GM23338 (cell line): ENCODE data around the gene ZC3H6. TPM values are rescaled to one million over a fixed set of nuclear protein-coding genes. Genes with fewer than 3 reads are reported as not detected.

Experiments
- ATAC-seq: fragments of 200-7000 bp; cut with Tn5 transposase; 3 replicates; pipeline ENCODE4 v1.9.1; 2020
- DNase-seq: peaks from one replicate; pipeline ENCODE4 v3.0.0-alpha.2; 2015; ENCODE audit warnings: low spot score
- H2AFZ ChIP-seq: fragments of 200-600 bp; sonication (generic); 2 replicates; pipeline ENCODE4 v1.8.0; 2016; ENCODE audit warnings: antibody characterized with exemption, mild to moderate bottlenecking, moderate library complexity
- H3F3A ChIP-seq: fragments of 200-600 bp; sonication (generic); replicated peaks from 2 replicates; pipeline ENCODE4 v1.8.0; 2017; ENCODE audit warnings: antibody characterized with exemption, mixed run types, low read depth
- H3K27ac ChIP-seq: fragments of 200-600 bp; sonication (generic); 2 replicates; pipeline ENCODE4 v1.6.1; 2016; ENCODE audit warnings: low read depth
- H3K27me3 ChIP-seq: fragments of 200-600 bp; sonication (generic); 2 replicates; pipeline ENCODE4 v1.8.0; 2016; ENCODE audit warnings: mild to moderate bottlenecking, mixed run types, moderate library complexity; ENCODE audit not compliant: insufficient read depth
- H3K36me3 ChIP-seq: fragments of 200-600 bp; sonication (generic); 2 replicates; pipeline ENCODE4 v1.8.0; 2016; ENCODE audit warnings: mild to moderate bottlenecking; ENCODE audit not compliant: insufficient read depth
- H3K4me1 ChIP-seq: fragments of 200-600 bp; sonication (generic); 2 replicates; pipeline ENCODE4 v1.8.0; 2016; ENCODE audit warnings: mild to moderate bottlenecking, moderate library complexity; ENCODE audit not compliant: insufficient read depth
- H3K4me2 ChIP-seq: fragments of 200-600 bp; sonication (generic); 2 replicates; pipeline ENCODE4 v1.7.1; 2017; ENCODE audit warnings: mixed run types
- H3K4me3 ChIP-seq: fragments of 200-600 bp; sonication (generic); 2 replicates; pipeline ENCODE4 v1.6.1; 2016; ENCODE audit warnings: mixed run types
- H3K79me2 ChIP-seq: fragments of 200-600 bp; sonication (generic); replicated peaks from 2 replicates; pipeline ENCODE4 v1.8.0; 2017; ENCODE audit warnings: mild to moderate bottlenecking; ENCODE audit not compliant: insufficient read depth
- H3K9me2 ChIP-seq: fragments of 200-600 bp; sonication (generic); 2 replicates; pipeline ENCODE4 v1.8.0; 2017; ENCODE audit not compliant: insufficient read depth
- H4K20me1 ChIP-seq: fragments of 200-600 bp; sonication (generic); replicated peaks from 2 replicates; pipeline ENCODE4 v1.8.0; 2017; ENCODE audit warnings: mild to moderate bottlenecking; ENCODE audit not compliant: insufficient read depth
- H3K27ac Mint-ChIP-seq: 2 replicates; pipeline ENCODE4 v1.8.0; 2020; ENCODE audit warnings: inconsistent platforms, mild to moderate bottlenecking, moderate library complexity, mixed read lengths
- H3K27me3 Mint-ChIP-seq: 3 replicates; pipeline ENCODE4 v1.8.0; 2022; ENCODE audit warnings: low read depth, mild to moderate bottlenecking, moderate library complexity, mixed read lengths, inconsistent platforms; ENCODE audit not compliant: insufficient read depth, poor library complexity
- H3K36me3 Mint-ChIP-seq: 3 replicates; pipeline ENCODE4 v1.8.0; 2021; ENCODE audit warnings: low read depth, mild to moderate bottlenecking, inconsistent platforms, moderate library complexity, mixed read lengths
- H3K4me1 Mint-ChIP-seq: 3 replicates; pipeline ENCODE4 v1.8.0; 2020; ENCODE audit warnings: mild to moderate bottlenecking, inconsistent platforms, mixed read lengths
- H3K4me3 Mint-ChIP-seq: 3 replicates; pipeline ENCODE4 v1.8.0; 2021; ENCODE audit warnings: moderate library complexity, mild to moderate bottlenecking, inconsistent platforms, mixed read lengths
- H3K9me3 Mint-ChIP-seq: 3 replicates; pipeline ENCODE4 v1.8.0; 2020; ENCODE audit warnings: moderate library complexity, mild to moderate bottlenecking, inconsistent platforms, mixed read lengths
- CREB1 ChIP-seq: fragments of 250-450 bp; sonication (Bioruptor Pico); IDR thresholded peaks from 2 replicates; pipeline ENCODE4 v1.5.0; 2020; ENCODE audit warnings: low read depth, mild to moderate bottlenecking, moderate library complexity
- EZH2 ChIP-seq: fragments of 200-600 bp; sonication (generic); IDR thresholded peaks from one replicate; pipeline ENCODE4 v1.8.0; 2017; ENCODE audit warnings: antibody characterized with exemption, mild to moderate bottlenecking, low read depth; ENCODE audit not compliant: unreplicated experiment
- EZH2phosphoT487 ChIP-seq: fragments of 200-600 bp; sonication (generic); IDR thresholded peaks from one replicate; pipeline ENCODE4 v1.8.1; 2018; ENCODE audit warnings: antibody characterized with exemption; ENCODE audit not compliant: unreplicated experiment
- JUNB ChIP-seq: IDR thresholded peaks from one replicate; pipeline ENCODE4 v1.6.1; 2016; ENCODE audit warnings: antibody characterized with exemption; ENCODE audit not compliant: unreplicated experiment
- NANOG ChIP-seq: IDR thresholded peaks from 2 replicates; pipeline ENCODE4 v1.6.1; 2016; ENCODE audit warnings: antibody characterized with exemption, borderline replicate concordance
- POLR2AphosphoS5 ChIP-seq: IDR thresholded peaks from 2 replicates; pipeline ENCODE4 v1.6.1; 2016; ENCODE audit warnings: antibody characterized with exemption, low read depth
- STAT1 ChIP-seq: IDR thresholded peaks from one replicate; pipeline ENCODE4 v1.6.1; 2016; ENCODE audit warnings: antibody characterized with exemption; ENCODE audit not compliant: unreplicated experiment
- ZNF114 ChIP-seq: fragments of 250-450 bp; sonication (Bioruptor Pico); IDR thresholded peaks from 2 replicates; pipeline ENCODE4 v1.5.0; 2020; ENCODE audit warnings: mild to moderate bottlenecking, moderate library complexity
- ZNF331 ChIP-seq: fragments of 250-450 bp; sonication (Bioruptor Pico); IDR thresholded peaks from 2 replicates; pipeline ENCODE4 v1.5.0; 2020; ENCODE audit warnings: low read depth, mild to moderate bottlenecking, moderate library complexity
- polyA plus RNA-seq: library from polyadenylated mRNA; unstranded; fragments of >200 nt; fragmentation: Nextera tagmentation; extraction: Ambion mirVana; gene quantifications from 2 replicates; pipeline ENCODE4 v1.2.1, GENCODE V29; 2016
- total RNA-seq: library from RNA; depleted of rRNA; stranded (reverse); fragments of >200 nt; shearing (Covaris generic); gene quantifications from 2 replicates; pipeline ENCODE4 v1.2.3, GENCODE V29; 2014
- TF ChIP-seq, protein P1 (sequence below), 2 experiments: fragments of 200-600 bp in 1 of 2; sonication (generic) in 1 of 2; conservative IDR thresholded peaks; 2 replicates each; pipeline versions ENCODE4 v1.5.1 to v1.6.1; 2016 to 2017; ENCODE audit warnings: antibody characterized with exemption in 2 of 2, low read depth in 2 of 2, mild to moderate bottlenecking in 2 of 2, moderate library complexity in 1 of 2
- TF ChIP-seq, protein P2 (sequence below): IDR thresholded peaks from 2 replicates; pipeline ENCODE4 v1.6.1; 2016; ENCODE audit warnings: antibody characterized with exemption
- TF ChIP-seq, protein P3 (sequence below): fragments of 250-450 bp; sonication (Bioruptor Pico); IDR thresholded peaks from 2 replicates; pipeline ENCODE4 v1.5.0; 2020; ENCODE audit warnings: mild to moderate bottlenecking, moderate library complexity
- TF ChIP-seq, protein P4 (sequence below): IDR thresholded peaks from one replicate; pipeline ENCODE4 v1.6.1; 2018; ENCODE audit warnings: antibody characterized with exemption; ENCODE audit not compliant: unreplicated experiment

The ZC3H6 gene
- total and polyA plus RNA-seq, 2 experiments from 2014 or later = 4.9 to 8.0 TPM

DNA sequence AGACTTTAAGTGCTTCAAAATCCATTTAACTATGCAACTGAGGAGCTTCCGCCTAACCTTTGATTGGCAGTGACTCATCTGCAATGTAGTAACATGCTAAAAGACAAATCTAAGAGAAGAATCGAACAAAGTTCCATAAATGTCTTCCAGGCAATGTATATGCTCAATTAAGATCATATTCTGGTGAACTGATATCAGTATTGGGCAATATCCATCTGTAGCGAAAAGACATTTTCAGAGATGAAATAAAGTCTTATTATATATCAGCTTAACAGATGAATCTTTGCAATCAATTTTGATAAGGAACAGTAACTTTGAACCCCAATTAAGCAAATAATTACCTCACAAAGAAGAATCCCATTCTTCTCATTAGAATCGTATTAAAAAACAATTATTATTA is 32.2 kb upstream of the ZC3H6 start:
- Mint-ChIP-seq H3K4me3 (no peak overlapping the region), H3K36me3 (peaks cover 7% of the 10 kb centered on the region; the same call in 2 of the 3 replicates)
- no peak overlapping the region for H3K4me2 ChIP-seq

More for the DNA sequence above, 32.2 kb upstream of the ZC3H6 start:
- H3K36me3 ChIP-seq = no peaks in the 10 kb centered on the region
- TF ChIP-seq POLR2AphosphoS5 = no peak
- TF ChIP-seq NANOG = no peak
- TF ChIP-seq EZH2phosphoT487 = no peak
- TF ChIP-seq, protein P1, sequence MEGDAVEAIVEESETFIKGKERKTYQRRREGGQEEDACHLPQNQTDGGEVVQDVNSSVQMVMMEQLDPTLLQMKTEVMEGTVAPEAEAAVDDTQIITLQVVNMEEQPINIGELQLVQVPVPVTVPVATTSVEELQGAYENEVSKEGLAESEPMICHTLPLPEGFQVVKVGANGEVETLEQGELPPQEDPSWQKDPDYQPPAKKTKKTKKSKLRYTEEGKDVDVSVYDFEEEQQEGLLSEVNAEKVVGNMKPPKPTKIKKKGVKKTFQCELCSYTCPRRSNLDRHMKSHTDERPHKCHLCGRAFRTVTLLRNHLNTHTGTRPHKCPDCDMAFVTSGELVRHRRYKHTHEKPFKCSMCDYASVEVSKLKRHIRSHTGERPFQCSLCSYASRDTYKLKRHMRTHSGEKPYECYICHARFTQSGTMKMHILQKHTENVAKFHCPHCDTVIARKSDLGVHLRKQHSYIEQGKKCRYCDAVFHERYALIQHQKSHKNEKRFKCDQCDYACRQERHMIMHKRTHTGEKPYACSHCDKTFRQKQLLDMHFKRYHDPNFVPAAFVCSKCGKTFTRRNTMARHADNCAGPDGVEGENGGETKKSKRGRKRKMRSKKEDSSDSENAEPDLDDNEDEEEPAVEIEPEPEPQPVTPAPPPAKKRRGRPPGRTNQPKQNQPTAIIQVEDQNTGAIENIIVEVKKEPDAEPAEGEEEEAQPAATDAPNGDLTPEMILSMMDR (conservative IDR thresholded peaks at IDR 0.05; ENCODE audit: low read depth in 2 of 2) = no peak
- TF ChIP-seq, protein P2, sequence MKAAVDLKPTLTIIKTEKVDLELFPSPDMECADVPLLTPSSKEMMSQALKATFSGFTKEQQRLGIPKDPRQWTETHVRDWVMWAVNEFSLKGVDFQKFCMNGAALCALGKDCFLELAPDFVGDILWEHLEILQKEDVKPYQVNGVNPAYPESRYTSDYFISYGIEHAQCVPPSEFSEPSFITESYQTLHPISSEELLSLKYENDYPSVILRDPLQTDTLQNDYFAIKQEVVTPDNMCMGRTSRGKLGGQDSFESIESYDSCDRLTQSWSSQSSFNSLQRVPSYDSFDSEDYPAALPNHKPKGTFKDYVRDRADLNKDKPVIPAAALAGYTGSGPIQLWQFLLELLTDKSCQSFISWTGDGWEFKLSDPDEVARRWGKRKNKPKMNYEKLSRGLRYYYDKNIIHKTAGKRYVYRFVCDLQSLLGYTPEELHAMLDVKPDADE = no peak
- no peak for TF ChIP-seq JUNB
- TF ChIP-seq, protein P3, sequence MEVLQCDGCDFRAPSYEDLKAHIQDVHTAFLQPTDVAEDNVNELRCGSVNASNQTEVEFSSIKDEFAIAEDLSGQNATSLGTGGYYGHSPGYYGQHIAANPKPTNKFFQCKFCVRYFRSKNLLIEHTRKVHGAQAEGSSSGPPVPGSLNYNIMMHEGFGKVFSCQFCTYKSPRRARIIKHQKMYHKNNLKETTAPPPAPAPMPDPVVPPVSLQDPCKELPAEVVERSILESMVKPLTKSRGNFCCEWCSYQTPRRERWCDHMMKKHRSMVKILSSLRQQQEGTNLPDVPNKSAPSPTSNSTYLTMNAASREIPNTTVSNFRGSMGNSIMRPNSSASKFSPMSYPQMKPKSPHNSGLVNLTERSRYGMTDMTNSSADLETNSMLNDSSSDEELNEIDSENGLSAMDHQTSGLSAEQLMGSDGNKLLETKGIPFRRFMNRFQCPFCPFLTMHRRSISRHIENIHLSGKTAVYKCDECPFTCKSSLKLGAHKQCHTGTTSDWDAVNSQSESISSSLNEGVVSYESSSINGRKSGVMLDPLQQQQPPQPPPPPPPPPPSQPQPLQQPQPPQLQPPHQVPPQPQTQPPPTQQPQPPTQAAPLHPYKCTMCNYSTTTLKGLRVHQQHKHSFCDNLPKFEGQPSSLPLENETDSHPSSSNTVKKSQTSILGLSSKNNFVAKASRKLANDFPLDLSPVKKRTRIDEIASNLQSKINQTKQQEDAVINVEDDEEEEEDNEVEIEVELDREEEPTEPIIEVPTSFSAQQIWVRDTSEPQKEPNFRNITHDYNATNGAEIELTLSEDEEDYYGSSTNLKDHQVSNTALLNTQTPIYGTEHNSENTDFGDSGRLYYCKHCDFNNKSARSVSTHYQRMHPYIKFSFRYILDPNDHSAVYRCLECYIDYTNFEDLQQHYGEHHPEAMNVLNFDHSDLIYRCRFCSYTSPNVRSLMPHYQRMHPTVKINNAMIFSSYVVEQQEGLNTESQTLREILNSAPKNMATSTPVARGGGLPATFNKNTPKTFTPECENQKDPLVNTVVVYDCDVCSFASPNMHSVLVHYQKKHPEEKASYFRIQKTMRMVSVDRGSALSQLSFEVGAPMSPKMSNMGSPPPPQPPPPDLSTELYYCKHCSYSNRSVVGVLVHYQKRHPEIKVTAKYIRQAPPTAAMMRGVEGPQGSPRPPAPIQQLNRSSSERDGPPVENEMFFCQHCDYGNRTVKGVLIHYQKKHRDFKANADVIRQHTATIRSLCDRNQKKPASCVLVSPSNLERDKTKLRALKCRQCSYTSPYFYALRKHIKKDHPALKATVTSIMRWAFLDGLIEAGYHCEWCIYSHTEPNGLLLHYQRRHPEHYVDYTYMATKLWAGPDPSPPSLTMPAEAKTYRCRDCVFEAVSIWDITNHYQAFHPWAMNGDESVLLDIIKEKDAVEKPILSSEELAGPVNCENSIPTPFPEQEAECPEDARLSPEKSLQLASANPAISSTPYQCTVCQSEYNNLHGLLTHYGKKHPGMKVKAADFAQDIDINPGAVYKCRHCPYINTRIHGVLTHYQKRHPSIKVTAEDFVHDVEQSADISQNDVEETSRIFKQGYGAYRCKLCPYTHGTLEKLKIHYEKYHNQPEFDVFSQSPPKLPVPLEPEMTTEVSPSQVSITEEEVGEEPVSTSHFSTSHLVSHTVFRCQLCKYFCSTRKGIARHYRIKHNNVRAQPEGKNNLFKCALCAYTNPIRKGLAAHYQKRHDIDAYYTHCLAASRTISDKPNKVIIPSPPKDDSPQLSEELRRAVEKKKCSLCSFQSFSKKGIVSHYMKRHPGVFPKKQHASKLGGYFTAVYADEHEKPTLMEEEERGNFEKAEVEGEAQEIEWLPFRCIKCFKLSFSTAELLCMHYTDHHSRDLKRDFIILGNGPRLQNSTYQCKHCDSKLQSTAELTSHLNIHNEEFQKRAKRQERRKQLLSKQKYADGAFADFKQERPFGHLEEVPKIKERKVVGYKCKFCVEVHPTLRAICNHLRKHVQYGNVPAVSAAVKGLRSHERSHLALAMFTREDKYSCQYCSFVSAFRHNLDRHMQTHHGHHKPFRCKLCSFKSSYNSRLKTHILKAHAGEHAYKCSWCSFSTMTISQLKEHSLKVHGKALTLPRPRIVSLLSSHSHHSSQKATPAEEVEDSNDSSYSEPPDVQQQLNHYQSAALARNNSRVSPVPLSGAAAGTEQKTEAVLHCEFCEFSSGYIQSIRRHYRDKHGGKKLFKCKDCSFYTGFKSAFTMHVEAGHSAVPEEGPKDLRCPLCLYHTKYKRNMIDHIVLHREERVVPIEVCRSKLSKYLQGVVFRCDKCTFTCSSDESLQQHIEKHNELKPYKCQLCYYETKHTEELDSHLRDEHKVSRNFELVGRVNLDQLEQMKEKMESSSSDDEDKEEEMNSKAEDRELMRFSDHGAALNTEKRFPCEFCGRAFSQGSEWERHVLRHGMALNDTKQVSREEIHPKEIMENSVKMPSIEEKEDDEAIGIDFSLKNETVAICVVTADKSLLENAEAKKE (CRISPR knock-in tag) = no peak
- TF ChIP-seq, protein P4, sequence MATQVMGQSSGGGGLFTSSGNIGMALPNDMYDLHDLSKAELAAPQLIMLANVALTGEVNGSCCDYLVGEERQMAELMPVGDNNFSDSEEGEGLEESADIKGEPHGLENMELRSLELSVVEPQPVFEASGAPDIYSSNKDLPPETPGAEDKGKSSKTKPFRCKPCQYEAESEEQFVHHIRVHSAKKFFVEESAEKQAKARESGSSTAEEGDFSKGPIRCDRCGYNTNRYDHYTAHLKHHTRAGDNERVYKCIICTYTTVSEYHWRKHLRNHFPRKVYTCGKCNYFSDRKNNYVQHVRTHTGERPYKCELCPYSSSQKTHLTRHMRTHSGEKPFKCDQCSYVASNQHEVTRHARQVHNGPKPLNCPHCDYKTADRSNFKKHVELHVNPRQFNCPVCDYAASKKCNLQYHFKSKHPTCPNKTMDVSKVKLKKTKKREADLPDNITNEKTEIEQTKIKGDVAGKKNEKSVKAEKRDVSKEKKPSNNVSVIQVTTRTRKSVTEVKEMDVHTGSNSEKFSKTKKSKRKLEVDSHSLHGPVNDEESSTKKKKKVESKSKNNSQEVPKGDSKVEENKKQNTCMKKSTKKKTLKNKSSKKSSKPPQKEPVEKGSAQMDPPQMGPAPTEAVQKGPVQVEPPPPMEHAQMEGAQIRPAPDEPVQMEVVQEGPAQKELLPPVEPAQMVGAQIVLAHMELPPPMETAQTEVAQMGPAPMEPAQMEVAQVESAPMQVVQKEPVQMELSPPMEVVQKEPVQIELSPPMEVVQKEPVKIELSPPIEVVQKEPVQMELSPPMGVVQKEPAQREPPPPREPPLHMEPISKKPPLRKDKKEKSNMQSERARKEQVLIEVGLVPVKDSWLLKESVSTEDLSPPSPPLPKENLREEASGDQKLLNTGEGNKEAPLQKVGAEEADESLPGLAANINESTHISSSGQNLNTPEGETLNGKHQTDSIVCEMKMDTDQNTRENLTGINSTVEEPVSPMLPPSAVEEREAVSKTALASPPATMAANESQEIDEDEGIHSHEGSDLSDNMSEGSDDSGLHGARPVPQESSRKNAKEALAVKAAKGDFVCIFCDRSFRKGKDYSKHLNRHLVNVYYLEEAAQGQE = no peak
- no peak for TF ChIP-seq ZNF331 (CRISPR knock-in tag)
- TF ChIP-seq STAT1 = no peak
- TF ChIP-seq ZNF114 (CRISPR knock-in tag) = no peak
- TF ChIP-seq CREB1 (CRISPR knock-in tag) = no peak
- no peak for TF ChIP-seq EZH2
- H4K20me1 ChIP-seq = no peaks in the 10 kb centered on the region; the same call in 1 of the 2 replicates
- Mint-ChIP-seq H3K27me3 (no peaks in the 10 kb centered on the region), H3K27ac (no peak overlapping the region), H3K9me3 (no peaks in the 10 kb centered on the region), H3K4me1 (no peaks in the 10 kb centered on the region)
- ATAC-seq (no peak), DNase-seq (no peak)
- no peak overlapping the region for H3K27ac ChIP-seq
- no peaks in the 10 kb centered on the region for H3K9me2 ChIP-seq
- H3K79me2 ChIP-seq = no peaks in the 10 kb centered on the region
- H3K4me3 ChIP-seq = no peak overlapping the region
- no peaks in the 10 kb centered on the region for H3K27me3 ChIP-seq
- H2AFZ ChIP-seq = no peak overlapping the region
- no peaks in the 10 kb centered on the region for H3F3A ChIP-seq
- no peaks in the 10 kb centered on the region for H3K4me1 ChIP-seq
